ENCODE measurements around the gene DENR.

DENR gene

GRCh38 chr12:122754790-122755189, 2.2 kb downstream of the DENR start:
- no peaks in the 10 kb centered on the region for H3K9me3 ChIP-seq (ENCODE audit: low read length)
- H3K9ac ChIP-seq (ENCODE audit: low read length) = no peak overlapping the region
- no peaks in the 10 kb centered on the region for H3K27me3 ChIP-seq (ENCODE audit: insufficient read depth, low read length)
- no peak overlapping the region for H3K27ac ChIP-seq (ENCODE audit: low read depth, low read length, poor library complexity, severe bottlenecking)
- no peaks in the 10 kb centered on the region for H3F3A ChIP-seq (ENCODE audit: insufficient read depth, low read length)
- TF ChIP-seq CTCF (IDR thresholded peaks at IDR 0.05; ENCODE audit: low read length) (no peak), EZH2 (IDR thresholded peaks at IDR 0.05; ENCODE audit: borderline replicate concordance, low read length) (no peak)
- peaks cover 59% of the 10 kb centered on the region for H3K36me3 ChIP-seq (ENCODE audit: insufficient read depth, low read length)
- no peak overlapping the region for H3K4me2 ChIP-seq (ENCODE audit: low read length)
- H3K9me2 ChIP-seq (ENCODE audit: low read depth, low read length) = no peaks in the 10 kb centered on the region
- no peak overlapping the region for H3K4me3 ChIP-seq (ENCODE audit: low read depth, low read length, poor library complexity, severe bottlenecking)
- peaks cover 30% of the 10 kb centered on the region for H3K4me1 ChIP-seq (ENCODE audit: insufficient read depth, low read length, severe bottlenecking)
- H2AFZ ChIP-seq (ENCODE audit: low read length) = no peak overlapping the region
- H4K20me1 ChIP-seq (ENCODE audit: insufficient read depth, low read length) = no peaks in the 10 kb centered on the region
- H3K79me2 ChIP-seq (ENCODE audit: insufficient read depth, low read length) = peaks cover 18% of the 10 kb centered on the region

GRCh38 chr12:122757568-122757967, 4.9 kb downstream of the DENR start:
- H3F3A ChIP-seq (ENCODE audit: insufficient read depth, low read length) = no peaks in the 10 kb centered on the region
- peaks cover 15% of the 10 kb centered on the region for H3K4me1 ChIP-seq (ENCODE audit: insufficient read depth, low read length, severe bottlenecking)
- H4K20me1 ChIP-seq (ENCODE audit: insufficient read depth, low read length) = no peaks in the 10 kb centered on the region
- no peak overlapping the region for H3K4me3 ChIP-seq (ENCODE audit: low read depth, low read length, poor library complexity, severe bottlenecking)
- TF ChIP-seq CTCF (IDR thresholded peaks at IDR 0.05; ENCODE audit: low read length) = no peak
- no peak for TF ChIP-seq EZH2 (IDR thresholded peaks at IDR 0.05; ENCODE audit: borderline replicate concordance, low read length)
- H3K27ac ChIP-seq (ENCODE audit: low read depth, low read length, poor library complexity, severe bottlenecking) = no peak overlapping the region
- peaks cover 20% of the 10 kb centered on the region for H3K79me2 ChIP-seq (ENCODE audit: insufficient read depth, low read length)
- no peak overlapping the region for H2AFZ ChIP-seq (ENCODE audit: low read length)
- no peaks in the 10 kb centered on the region for H3K9me3 ChIP-seq (ENCODE audit: low read length)
- H3K36me3 ChIP-seq (ENCODE audit: insufficient read depth, low read length) = peaks cover 85% of the 10 kb centered on the region
- H3K9ac ChIP-seq (ENCODE audit: low read length) = no peak overlapping the region
- no peaks in the 10 kb centered on the region for H3K27me3 ChIP-seq (ENCODE audit: insufficient read depth, low read length)
- no peaks in the 10 kb centered on the region for H3K9me2 ChIP-seq (ENCODE audit: low read depth, low read length)
- H3K4me2 ChIP-seq (ENCODE audit: low read length) = no peak overlapping the region

GRCh38 chr12:122785503-122785902, 32.9 kb downstream of the DENR start:
- TF ChIP-seq EZH2 (IDR thresholded peaks at IDR 0.05; ENCODE audit: borderline replicate concordance, low read length) (no peak), CTCF (IDR thresholded peaks at IDR 0.05; ENCODE audit: low read length) (no peak)
- H3F3A ChIP-seq (ENCODE audit: insufficient read depth, low read length) = no peaks in the 10 kb centered on the region
- no peak overlapping the region for H3K4me2 ChIP-seq (ENCODE audit: low read length)
- H3K79me2 ChIP-seq (ENCODE audit: insufficient read depth, low read length) = no peaks in the 10 kb centered on the region
- no peaks in the 10 kb centered on the region for H3K9me2 ChIP-seq (ENCODE audit: low read depth, low read length)
- H3K9me3 ChIP-seq (ENCODE audit: low read length) = no peaks in the 10 kb centered on the region
- H3K27me3 ChIP-seq (ENCODE audit: insufficient read depth, low read length) = no peaks in the 10 kb centered on the region
- no peaks in the 10 kb centered on the region for H3K4me1 ChIP-seq (ENCODE audit: insufficient read depth, low read length, severe bottlenecking)
- H2AFZ ChIP-seq (ENCODE audit: low read length) = no peak overlapping the region
- no peaks in the 10 kb centered on the region; the same call in 1 of the 2 replicates for H3K36me3 ChIP-seq (ENCODE audit: insufficient read depth, low read length)
- H3K9ac ChIP-seq (ENCODE audit: low read length) = no peak overlapping the region
- no peak overlapping the region for H3K27ac ChIP-seq (ENCODE audit: low read depth, low read length, poor library complexity, severe bottlenecking)
- H3K4me3 ChIP-seq (ENCODE audit: low read depth, low read length, poor library complexity, severe bottlenecking) = no peak overlapping the region
- no peaks in the 10 kb centered on the region for H4K20me1 ChIP-seq (ENCODE audit: insufficient read depth, low read length)
